RWPE2 (cell line): ENCODE data around the gene PLD5.

Experiments
- ATAC-seq: fragments of 200-7000 bp; cut with Tn5 transposase; 3 replicates; pipeline ENCODE4 v1.9.1; 2021; ENCODE audit warnings: low read depth
- DNase-seq: peaks from one replicate; pipeline ENCODE4 v3.0.0-alpha.2; 2020; ENCODE audit warnings: low spot score
- H3K27ac ChIP-seq: fragments of 450-650 bp; 2 replicates; pipeline ENCODE4 v1.5.1; 2017; ENCODE audit warnings: mild to moderate bottlenecking; ENCODE audit not compliant: poor library complexity, severe bottlenecking
- H3K27me3 ChIP-seq: fragments of 250-450 bp; sonication (Bioruptor Pico); 2 replicates; pipeline ENCODE4 v1.5.1; 2021; ENCODE audit warnings: mild to moderate bottlenecking, moderate library complexity; ENCODE audit not compliant: insufficient read depth, poor library complexity, severe bottlenecking
- H3K36me3 ChIP-seq: fragments of 250-450 bp; sonication (Bioruptor Pico); 2 replicates; pipeline ENCODE4 v1.5.1; 2020; ENCODE audit warnings: low read depth, mild to moderate bottlenecking, moderate library complexity
- H3K4me1 ChIP-seq: fragments of 250-450 bp; sonication (Bioruptor Pico); 2 replicates; pipeline ENCODE4 v1.5.1; 2021; ENCODE audit warnings: mild to moderate bottlenecking, moderate library complexity; ENCODE audit not compliant: insufficient read depth, poor library complexity, severe bottlenecking
- H3K4me3 ChIP-seq: fragments of 250-450 bp; sonication (Bioruptor Pico); 2 replicates; pipeline ENCODE4 v1.5.1; 2021; ENCODE audit warnings: mild to moderate bottlenecking, moderate library complexity; ENCODE audit not compliant: severe bottlenecking
- H3K9me3 ChIP-seq: fragments of 250-450 bp; sonication (Bioruptor Pico); 2 replicates; pipeline ENCODE4 v1.5.1; 2021; ENCODE audit warnings: mild to moderate bottlenecking, moderate library complexity; ENCODE audit not compliant: severe bottlenecking
- TF ChIP-seq, protein P1 (sequence below): fragments of 450-650 bp; IDR thresholded peaks from one replicate; pipeline ENCODE4 v1.5.1; 2017; ENCODE audit warnings: mild to moderate bottlenecking, moderate library complexity; ENCODE audit not compliant: poor library complexity, severe bottlenecking

PLD5 gene

DNA sequence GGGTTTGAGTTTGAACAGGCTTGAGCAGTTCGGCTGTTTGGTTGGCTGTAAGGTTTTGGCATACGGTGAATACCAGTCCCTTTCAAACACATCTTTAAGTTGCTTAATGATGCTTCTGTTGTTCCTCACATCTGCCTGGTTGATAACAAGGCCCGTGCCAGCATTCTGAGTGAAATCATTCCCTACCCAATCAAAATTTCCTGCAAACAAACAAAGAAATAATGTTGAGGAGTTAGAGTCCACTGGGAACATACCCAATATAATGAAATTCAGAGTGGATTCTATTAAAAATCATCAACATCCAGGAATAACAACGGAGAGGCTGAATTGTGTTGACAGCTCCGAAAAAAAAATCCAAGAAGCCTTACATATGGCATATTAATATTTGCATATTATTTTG lies 434.6 kb downstream of the PLD5 start:
- H3K27me3 ChIP-seq, result no peaks in the 10 kb centered on the region

DNA sequence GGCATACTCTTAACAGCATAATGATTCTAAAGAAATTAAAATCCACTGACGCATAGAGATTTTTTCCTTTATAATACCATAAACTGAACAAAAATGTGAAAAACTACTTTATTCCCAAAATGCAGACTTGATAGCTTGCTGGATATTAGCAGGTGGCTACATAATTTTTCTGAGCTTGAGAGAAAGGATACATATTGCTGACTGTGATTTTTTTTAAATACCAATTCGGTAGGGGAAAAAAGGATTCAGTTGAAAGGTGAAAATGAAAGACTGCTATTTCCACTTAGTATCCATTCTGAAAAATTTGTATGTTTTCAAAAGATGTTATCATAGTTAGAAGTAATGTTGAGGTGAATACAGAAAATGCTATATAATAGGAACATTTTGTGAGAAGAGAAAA lies 435.6 kb downstream of the PLD5 start:
- Histone ChIP-seq H3K9me3 (no peaks in the 10 kb centered on the region), H3K4me3 (no peak overlapping the region), H3K27ac (no peak overlapping the region), H3K27me3 (no peaks in the 10 kb centered on the region), H3K4me1 (no peaks in the 10 kb centered on the region), H3K36me3 (no peaks in the 10 kb centered on the region)
- TF ChIP-seq, protein P1, sequence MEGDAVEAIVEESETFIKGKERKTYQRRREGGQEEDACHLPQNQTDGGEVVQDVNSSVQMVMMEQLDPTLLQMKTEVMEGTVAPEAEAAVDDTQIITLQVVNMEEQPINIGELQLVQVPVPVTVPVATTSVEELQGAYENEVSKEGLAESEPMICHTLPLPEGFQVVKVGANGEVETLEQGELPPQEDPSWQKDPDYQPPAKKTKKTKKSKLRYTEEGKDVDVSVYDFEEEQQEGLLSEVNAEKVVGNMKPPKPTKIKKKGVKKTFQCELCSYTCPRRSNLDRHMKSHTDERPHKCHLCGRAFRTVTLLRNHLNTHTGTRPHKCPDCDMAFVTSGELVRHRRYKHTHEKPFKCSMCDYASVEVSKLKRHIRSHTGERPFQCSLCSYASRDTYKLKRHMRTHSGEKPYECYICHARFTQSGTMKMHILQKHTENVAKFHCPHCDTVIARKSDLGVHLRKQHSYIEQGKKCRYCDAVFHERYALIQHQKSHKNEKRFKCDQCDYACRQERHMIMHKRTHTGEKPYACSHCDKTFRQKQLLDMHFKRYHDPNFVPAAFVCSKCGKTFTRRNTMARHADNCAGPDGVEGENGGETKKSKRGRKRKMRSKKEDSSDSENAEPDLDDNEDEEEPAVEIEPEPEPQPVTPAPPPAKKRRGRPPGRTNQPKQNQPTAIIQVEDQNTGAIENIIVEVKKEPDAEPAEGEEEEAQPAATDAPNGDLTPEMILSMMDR, result no peak
- ATAC-seq (no peak), DNase-seq (no peak)

More for the DNA sequence above, 434.6 kb downstream of the PLD5 start:
- no peak for ATAC-seq
- TF ChIP-seq, protein P1, result no peak
- Histone ChIP-seq H3K27ac (no peak overlapping the region), H3K4me3 (no peak overlapping the region), H3K9me3 (no peaks in the 10 kb centered on the region), H3K36me3 (no peaks in the 10 kb centered on the region), H3K4me1 (no peaks in the 10 kb centered on the region)
- no peak for DNase-seq

DNA sequence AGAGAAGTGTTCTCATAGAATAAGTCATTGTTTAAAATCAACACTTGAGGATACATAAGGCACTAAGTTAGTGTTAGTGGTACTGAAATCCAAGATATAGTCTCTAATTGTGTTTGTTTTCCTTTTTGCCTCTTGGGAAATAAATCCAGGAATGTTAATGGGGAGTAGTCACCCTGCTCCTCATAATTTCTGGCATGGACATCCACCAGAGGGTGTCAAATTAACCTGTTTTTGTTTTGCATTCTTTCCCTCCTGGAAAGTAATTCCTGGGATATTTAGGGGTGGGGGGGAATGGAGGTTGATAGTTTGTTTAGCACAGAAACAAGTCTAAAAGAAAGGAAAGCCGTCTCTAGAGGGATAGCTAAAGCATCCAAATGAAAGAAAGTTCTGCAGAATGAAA lies 437.8 kb downstream of the PLD5 start:
- no peak for ATAC-seq
- no peak for DNase-seq
- Histone ChIP-seq H3K4me3 (no peak overlapping the region), H3K9me3 (no peaks in the 10 kb centered on the region), H3K27me3 (no peaks in the 10 kb centered on the region), H3K4me1 (no peaks in the 10 kb centered on the region), H3K36me3 (no peaks in the 10 kb centered on the region), H3K27ac (no peak overlapping the region)
- TF ChIP-seq, protein P1, result no peak

DNA sequence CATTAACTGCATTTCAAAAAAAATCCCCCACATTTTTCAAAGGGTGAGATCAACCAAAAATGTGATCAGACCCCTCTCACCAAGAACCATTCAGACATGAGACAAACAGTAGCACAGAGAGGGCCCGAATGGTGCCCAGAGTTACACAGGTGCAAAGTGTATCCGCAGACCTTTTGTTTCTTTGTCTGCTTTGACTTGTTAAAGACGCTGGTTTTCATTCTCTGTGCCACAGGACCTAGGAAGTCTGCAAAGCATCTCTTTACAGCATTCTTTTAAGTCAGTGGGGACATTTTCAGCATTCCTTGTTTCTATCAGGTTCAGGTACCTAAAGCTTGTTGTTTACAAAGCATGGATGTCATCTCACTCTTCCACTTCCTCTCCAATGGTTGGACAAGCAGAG lies 438.4 kb downstream of the PLD5 start:
- DNase-seq, result no peak

DNA sequence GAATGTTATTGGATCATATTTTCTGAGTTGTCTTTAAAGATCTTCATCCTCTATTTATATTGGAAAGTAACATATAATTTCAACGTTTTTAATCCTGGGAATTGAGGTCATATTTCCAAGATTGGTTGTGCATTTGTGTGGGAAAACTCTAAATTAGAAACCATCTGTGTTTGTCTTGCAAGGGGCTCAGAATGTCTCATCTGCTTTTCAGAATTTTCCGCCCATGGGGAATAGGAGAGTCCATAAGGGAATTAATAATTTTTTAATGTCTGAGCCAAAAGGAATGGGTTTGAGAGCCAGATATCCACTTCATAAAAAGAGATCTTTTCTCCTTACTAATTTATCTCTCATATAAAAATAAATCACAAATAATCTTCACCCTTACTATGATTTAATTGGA lies 440.8 kb downstream of the PLD5 start:
- Histone ChIP-seq H3K27me3 (no peaks in the 10 kb centered on the region), H3K4me1 (no peaks in the 10 kb centered on the region), H3K9me3 (no peaks in the 10 kb centered on the region), H3K27ac (no peak overlapping the region), H3K4me3 (no peak overlapping the region), H3K36me3 (no peaks in the 10 kb centered on the region)
- TF ChIP-seq, protein P1, result no peak
- DNase-seq (no peak), ATAC-seq (no peak)

More for the DNA sequence above, 438.4 kb downstream of the PLD5 start:
- H3K9me3 ChIP-seq, result no peaks in the 10 kb centered on the region
- H3K4me3 ChIP-seq, result no peak overlapping the region
- no peak for ATAC-seq
- H3K36me3 ChIP-seq, result no peaks in the 10 kb centered on the region
- H3K27ac ChIP-seq, result no peak overlapping the region
- TF ChIP-seq, protein P1, result no peak
- no peaks in the 10 kb centered on the region for H3K27me3 ChIP-seq
- H3K4me1 ChIP-seq, result no peaks in the 10 kb centered on the region
